Measurements from ENCODE around the gene MYRIP. TPM values are rescaled to one million over a fixed set of nuclear protein-coding genes. Genes with fewer than 3 reads are reported as not detected.

MYRIP gene
- total RNA-seq, 6 donors from 2014 or later, result 0.55 to 4.3 (median 2.1) TPM; not detected in 1

DNA sequence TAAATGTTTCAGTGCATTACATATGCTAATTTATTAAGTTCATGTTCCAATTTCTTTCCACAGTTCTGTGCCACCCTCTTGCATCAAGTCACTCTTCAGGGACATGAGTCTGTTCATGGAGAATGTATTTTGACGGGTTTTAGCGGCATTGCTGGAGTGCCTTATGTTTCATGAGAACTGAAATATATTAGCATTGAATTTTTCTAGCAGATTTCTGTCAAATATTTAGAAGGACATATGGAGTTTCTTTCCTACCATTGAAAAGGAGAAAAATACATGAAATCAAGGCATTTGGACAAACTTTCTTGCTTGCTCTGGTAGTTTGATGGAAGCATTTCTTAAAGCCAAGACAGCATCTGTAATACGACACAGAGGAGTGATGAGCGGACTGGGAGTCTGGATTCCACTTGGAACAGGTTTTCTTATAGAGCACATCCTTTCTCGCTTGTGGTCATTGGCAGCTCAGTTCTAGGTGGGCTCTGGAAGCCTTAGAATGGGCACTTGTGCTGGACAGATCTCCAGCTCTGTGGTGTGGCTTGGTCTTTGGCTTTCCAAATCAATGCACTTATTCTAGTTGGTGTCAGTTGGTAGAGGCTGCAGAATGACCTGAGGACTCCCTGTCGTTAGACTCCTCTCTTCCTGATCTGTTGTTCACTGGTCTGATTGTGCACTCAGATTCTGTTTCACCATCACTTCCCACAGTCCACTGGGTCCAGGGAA lies 415.5 kb downstream of the MYRIP start:
- Histone ChIP-seq H3K4me3 (no peak overlapping the region), H3K27ac (no peak overlapping the region), H3K4me1 (no peaks in the 10 kb centered on the region), H3K27me3 (no peaks in the 10 kb centered on the region), H3K9me3 (no peaks in the 10 kb centered on the region), H3K36me3 (no peaks in the 10 kb centered on the region)
- no peak for TF ChIP-seq EP300 (IDR thresholded peaks at IDR 0.05)
- TF ChIP-seq POLR2AphosphoS5 (IDR thresholded peaks at IDR 0.05), result no peak
- TF ChIP-seq, protein P1, sequence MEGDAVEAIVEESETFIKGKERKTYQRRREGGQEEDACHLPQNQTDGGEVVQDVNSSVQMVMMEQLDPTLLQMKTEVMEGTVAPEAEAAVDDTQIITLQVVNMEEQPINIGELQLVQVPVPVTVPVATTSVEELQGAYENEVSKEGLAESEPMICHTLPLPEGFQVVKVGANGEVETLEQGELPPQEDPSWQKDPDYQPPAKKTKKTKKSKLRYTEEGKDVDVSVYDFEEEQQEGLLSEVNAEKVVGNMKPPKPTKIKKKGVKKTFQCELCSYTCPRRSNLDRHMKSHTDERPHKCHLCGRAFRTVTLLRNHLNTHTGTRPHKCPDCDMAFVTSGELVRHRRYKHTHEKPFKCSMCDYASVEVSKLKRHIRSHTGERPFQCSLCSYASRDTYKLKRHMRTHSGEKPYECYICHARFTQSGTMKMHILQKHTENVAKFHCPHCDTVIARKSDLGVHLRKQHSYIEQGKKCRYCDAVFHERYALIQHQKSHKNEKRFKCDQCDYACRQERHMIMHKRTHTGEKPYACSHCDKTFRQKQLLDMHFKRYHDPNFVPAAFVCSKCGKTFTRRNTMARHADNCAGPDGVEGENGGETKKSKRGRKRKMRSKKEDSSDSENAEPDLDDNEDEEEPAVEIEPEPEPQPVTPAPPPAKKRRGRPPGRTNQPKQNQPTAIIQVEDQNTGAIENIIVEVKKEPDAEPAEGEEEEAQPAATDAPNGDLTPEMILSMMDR (IDR thresholded peaks at IDR 0.05), result no peak
- no peak for TF ChIP-seq POLR2A (IDR thresholded peaks at IDR 0.05)
- DNase-seq (no peak), ATAC-seq (ENCODE audit: low FRiP score in 2 of 2) (no peak)
- 92 to 93% methylated on average over 6 of the region's 6 CpGs for WGBS, 2 donors

DNA sequence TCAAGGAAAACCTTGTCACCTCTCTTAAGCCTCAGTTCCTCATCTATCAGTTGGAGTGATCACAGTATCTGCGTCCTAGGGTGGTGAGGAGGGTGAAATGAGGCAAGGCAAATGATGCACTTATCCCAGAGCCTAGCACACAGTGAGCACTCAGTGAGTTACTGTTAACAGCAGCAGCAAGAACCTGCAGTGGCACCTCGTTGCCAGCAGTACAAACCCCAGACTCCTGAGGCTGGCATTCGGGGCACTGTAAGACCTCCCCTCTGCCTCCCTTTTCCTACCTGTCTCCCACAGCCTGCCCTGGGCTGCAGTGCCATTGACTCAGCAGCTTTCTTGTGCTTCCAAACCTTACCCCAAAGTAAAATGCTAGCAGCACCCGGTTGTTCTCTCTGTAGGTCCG lies 417.2 kb downstream of the MYRIP start:
- ATAC-seq (ENCODE audit: low FRiP score in 2 of 2) (no peak), DNase-seq (no peak)
- Histone ChIP-seq H3K9me3 (no peaks in the 10 kb centered on the region), H3K4me1 (no peaks in the 10 kb centered on the region), H3K27me3 (no peaks in the 10 kb centered on the region), H3K36me3 (no peaks in the 10 kb centered on the region), H3K4me3 (no peak overlapping the region), H3K27ac (no peak overlapping the region)
- WGBS, 2 donors, result 84 to 85% methylated on average over 5 of the region's 5 CpGs
- TF ChIP-seq EP300 (IDR thresholded peaks at IDR 0.05) (no peak), POLR2AphosphoS5 (IDR thresholded peaks at IDR 0.05) (no peak), POLR2A (IDR thresholded peaks at IDR 0.05) (no peak)
- TF ChIP-seq, protein P1 (IDR thresholded peaks at IDR 0.05), result no peak

DNA sequence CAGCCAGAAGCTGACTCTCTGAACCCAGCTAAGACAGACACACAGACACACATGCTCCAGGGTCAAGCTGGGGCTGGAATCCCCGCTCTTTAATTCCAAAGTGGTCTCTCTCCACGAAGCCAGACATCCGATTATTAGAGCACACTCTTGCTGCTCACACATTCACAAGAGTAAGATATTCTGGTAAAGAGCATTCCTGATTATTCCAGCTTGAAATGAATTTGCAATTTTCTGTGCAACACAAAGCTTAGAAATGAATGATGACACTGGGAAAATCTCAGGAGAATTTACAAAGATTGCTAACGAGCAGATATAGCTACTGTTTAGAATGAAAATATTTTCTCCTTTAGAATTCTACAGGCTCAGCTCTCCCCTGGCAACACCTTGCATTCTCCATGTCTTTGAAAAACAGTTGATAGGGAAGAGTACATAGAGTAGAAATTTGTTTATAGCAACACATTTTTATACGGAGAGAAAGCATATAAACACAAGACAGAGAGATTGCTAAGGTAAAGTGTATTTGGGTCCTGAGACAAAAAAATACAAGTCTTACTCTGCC lies 419.5 kb downstream of the MYRIP start:
- TF ChIP-seq EP300 (IDR thresholded peaks at IDR 0.05), result no peak
- TF ChIP-seq POLR2AphosphoS5 (IDR thresholded peaks at IDR 0.05), result no peak
- no peak for TF ChIP-seq POLR2A (IDR thresholded peaks at IDR 0.05)
- TF ChIP-seq, protein P1 (IDR thresholded peaks at IDR 0.05), result no peak
- no peak overlapping the region for H3K4me3 ChIP-seq
- WGBS, 2 donors, result 85 to 87% methylated on average over 5 of the region's 5 CpGs
- no peaks in the 10 kb centered on the region for H3K9me3 ChIP-seq
- no peak overlapping the region for H3K27ac ChIP-seq
- no peaks in the 10 kb centered on the region for H3K36me3 ChIP-seq
- H3K4me1 ChIP-seq, result no peaks in the 10 kb centered on the region
- no peak for ATAC-seq (ENCODE audit: low FRiP score in 2 of 2)
- H3K27me3 ChIP-seq, result no peaks in the 10 kb centered on the region
- no peak for DNase-seq

DNA sequence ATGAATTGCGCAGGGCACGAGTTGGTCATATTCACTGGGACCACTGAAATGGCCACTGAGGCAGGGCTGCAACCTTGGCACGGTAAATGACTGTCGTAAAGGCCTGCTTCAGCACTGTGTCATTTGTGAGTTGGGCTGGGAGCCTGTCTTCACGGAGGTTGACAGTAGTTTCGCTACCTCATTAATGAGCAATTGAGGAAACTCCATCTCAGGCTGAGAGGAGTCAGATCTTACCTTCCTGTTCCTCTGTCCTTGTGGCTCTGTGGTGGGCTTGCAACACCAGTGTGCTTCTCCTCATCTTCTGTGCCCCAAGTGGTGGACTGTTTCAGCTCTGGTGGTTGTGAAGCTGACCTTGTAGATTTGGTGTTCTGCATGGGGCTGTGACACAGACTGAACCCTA lies 420.0 kb downstream of the MYRIP start:
- H3K9me3 ChIP-seq, result no peaks in the 10 kb centered on the region
- no peak overlapping the region for H3K4me3 ChIP-seq
- no peaks in the 10 kb centered on the region for H3K27me3 ChIP-seq
- DNase-seq (peak in 1 of 2 donors; percentile 24), ATAC-seq (ENCODE audit: low FRiP score in 2 of 2) (peak; percentile 54 to 65)
- no peak for TF ChIP-seq POLR2AphosphoS5 (IDR thresholded peaks at IDR 0.05)
- TF ChIP-seq, protein P1 (IDR thresholded peaks at IDR 0.05), result no peak
- TF ChIP-seq POLR2A (IDR thresholded peaks at IDR 0.05), result no peak
- TF ChIP-seq EP300 (IDR thresholded peaks at IDR 0.05), result no peak
- no peaks in the 10 kb centered on the region for H3K4me1 ChIP-seq
- no peaks in the 10 kb centered on the region for H3K36me3 ChIP-seq
- WGBS, 2 donors, result 78 to 90% methylated on average over 6 of the region's 6 CpGs
- H3K27ac ChIP-seq, result no peak overlapping the region

DNA sequence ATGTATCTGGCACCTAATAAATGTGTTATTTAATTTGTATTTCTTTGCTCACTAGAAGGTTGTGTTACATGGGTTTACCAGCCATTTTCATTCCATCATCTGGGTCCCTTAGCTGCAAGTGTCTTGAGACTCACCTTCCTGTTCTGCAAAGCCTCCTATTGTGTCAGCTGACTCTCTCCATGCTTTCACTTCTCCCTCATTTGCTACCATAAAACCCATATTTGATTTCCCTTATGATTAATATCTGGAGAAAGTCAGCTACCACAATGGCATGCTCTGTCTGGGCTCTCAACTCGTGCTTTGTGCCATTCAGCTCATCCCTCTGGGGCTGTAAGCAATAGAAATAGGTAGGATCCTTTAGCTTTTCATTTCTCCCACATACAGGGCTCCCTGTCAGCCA lies 420.6 kb downstream of the MYRIP start:
- Histone ChIP-seq H3K36me3 (no peaks in the 10 kb centered on the region), H3K4me1 (no peaks in the 10 kb centered on the region), H3K4me3 (no peak overlapping the region), H3K9me3 (no peaks in the 10 kb centered on the region), H3K27me3 (no peaks in the 10 kb centered on the region), H3K27ac (no peak overlapping the region)
- DNase-seq, result no peak
- ATAC-seq (ENCODE audit: low FRiP score in 2 of 2), result no peak
- TF ChIP-seq POLR2AphosphoS5 (IDR thresholded peaks at IDR 0.05) (no peak), EP300 (IDR thresholded peaks at IDR 0.05) (no peak), POLR2A (IDR thresholded peaks at IDR 0.05) (no peak)
- TF ChIP-seq, protein P1 (IDR thresholded peaks at IDR 0.05), result no peak
- WGBS, 2 donors, result 50 to 85% methylated on average over 1 of the region's 1 CpG
